Measurements from ENCODE around the gene ITGBL1. TPM values are rescaled to one million over a fixed set of nuclear protein-coding genes. Genes with fewer than 3 reads are reported as not detected.

The ITGBL1 gene
- total RNA-seq, 1 experiment from 2014 or later = 37.1 TPM

DNA sequence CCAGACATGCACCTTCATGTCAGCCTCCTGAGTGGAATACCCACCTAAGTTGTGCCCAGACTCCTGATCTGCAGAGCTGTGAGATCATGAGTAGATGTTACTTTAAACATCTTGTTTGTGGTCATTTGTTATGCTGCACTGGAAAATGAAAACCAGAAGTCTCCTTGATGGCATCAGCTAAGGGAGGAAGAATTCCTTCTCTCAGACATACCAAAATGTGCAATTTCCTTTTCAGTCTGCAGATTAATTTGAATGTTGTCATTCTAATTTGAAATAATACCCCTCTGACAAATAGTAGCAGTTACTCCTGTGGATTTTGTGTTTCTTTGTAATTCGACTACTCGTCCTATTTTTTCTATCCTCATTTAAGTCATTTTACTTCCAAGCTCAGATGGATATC is 59.3 kb downstream of the ITGBL1 start:
- Histone ChIP-seq H3F3A (ENCODE audit: low read length, unreplicated experiment) (no peaks in the 10 kb centered on the region), H3K4me1 (ENCODE audit: insufficient read depth, low read length) (peaks cover 59% of the 10 kb centered on the region), H3K4me2 (ENCODE audit: low read length) (peak overlapping the region; percentile 45), H3K9ac (ENCODE audit: low read length) (no peak overlapping the region), H3K27ac (ENCODE audit: low read length) (peak overlapping the region; percentile 35), H3K4me3 (ENCODE audit: low read length) (no peak overlapping the region), H3K27me3 (ENCODE audit: low read length) (no peaks in the 10 kb centered on the region), H3K36me3 (ENCODE audit: low read depth, low read length) (peaks cover 3% of the 10 kb centered on the region; the same call in 1 of the 2 replicates), H3K9me3 (ENCODE audit: low read length) (no peaks in the 10 kb centered on the region), H3K9me2 (replicated peaks; ENCODE audit: low read length) (no peaks in the 10 kb centered on the region), H4K20me1 (ENCODE audit: low read length) (no peaks in the 10 kb centered on the region), H2AFZ (ENCODE audit: low read length) (no peak overlapping the region), H3K79me2 (ENCODE audit: low read length) (peaks cover 76% of the 10 kb centered on the region)
- intact Hi-C loops (cut with micrococcal nuclease) = loop anchor here (5.0 kb wide), 4 partner anchors 59 to 131 kb away; partner anchors contain the start of genes ITGBL1 and NALCN
- CTCF ChIA-PET = no interaction called here
- BruUV-seq (replicated peaks) = no TSS peak
- ATAC-seq = no peak
- TF ChIP-seq, protein P1, sequence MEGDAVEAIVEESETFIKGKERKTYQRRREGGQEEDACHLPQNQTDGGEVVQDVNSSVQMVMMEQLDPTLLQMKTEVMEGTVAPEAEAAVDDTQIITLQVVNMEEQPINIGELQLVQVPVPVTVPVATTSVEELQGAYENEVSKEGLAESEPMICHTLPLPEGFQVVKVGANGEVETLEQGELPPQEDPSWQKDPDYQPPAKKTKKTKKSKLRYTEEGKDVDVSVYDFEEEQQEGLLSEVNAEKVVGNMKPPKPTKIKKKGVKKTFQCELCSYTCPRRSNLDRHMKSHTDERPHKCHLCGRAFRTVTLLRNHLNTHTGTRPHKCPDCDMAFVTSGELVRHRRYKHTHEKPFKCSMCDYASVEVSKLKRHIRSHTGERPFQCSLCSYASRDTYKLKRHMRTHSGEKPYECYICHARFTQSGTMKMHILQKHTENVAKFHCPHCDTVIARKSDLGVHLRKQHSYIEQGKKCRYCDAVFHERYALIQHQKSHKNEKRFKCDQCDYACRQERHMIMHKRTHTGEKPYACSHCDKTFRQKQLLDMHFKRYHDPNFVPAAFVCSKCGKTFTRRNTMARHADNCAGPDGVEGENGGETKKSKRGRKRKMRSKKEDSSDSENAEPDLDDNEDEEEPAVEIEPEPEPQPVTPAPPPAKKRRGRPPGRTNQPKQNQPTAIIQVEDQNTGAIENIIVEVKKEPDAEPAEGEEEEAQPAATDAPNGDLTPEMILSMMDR (conservative IDR thresholded peaks at IDR 0.05; ENCODE audit: low read depth, low read length) = no peak
- no peak for TF ChIP-seq EZH2 (IDR thresholded peaks at IDR 0.05; ENCODE audit: low read length, unreplicated experiment)
- no peak for TF ChIP-seq EZH2phosphoT487 (IDR thresholded peaks at IDR 0.05; ENCODE audit: borderline replicate concordance, low read length)
- no peak for DNase-seq
- POLR2A ChIA-PET (ENCODE audit: unreplicated experiment) = interaction anchor here (0.9 kb wide), 1 partner anchor 55 kb away, joined by 6 read pairs; no protein-coding TSS in a partner anchor

DNA sequence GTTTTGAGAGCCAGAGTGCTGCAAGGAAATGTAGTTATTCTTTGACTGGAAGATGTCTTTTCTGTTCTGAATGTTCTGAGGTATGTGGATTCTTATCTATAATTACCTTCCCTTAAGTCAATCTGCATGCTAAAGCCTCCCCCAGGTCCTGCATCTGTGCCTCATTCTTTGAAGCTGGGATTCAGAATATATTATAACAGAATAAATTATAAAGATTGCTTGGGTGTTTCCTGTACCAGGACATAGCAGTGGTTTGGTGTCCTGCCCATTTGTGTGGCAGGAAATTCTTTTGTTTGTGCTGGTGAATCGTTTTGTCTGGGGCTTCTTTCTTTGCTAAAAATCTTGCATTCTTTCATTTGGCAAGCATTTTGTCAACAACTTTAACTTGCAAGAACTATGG is 60.2 kb downstream of the ITGBL1 start:
- Histone ChIP-seq H3K4me3 (ENCODE audit: low read length) (no peak overlapping the region), H3K9ac (ENCODE audit: low read length) (no peak overlapping the region), H3K27me3 (ENCODE audit: low read length) (no peaks in the 10 kb centered on the region), H3F3A (ENCODE audit: low read length, unreplicated experiment) (no peaks in the 10 kb centered on the region), H3K9me3 (ENCODE audit: low read length) (no peaks in the 10 kb centered on the region), H4K20me1 (ENCODE audit: low read length) (no peaks in the 10 kb centered on the region), H3K9me2 (replicated peaks; ENCODE audit: low read length) (no peaks in the 10 kb centered on the region), H2AFZ (ENCODE audit: low read length) (no peak overlapping the region), H3K79me2 (ENCODE audit: low read length) (peaks cover 80% of the 10 kb centered on the region), H3K4me2 (ENCODE audit: low read length) (peak overlapping the region; percentile 45), H3K4me1 (ENCODE audit: insufficient read depth, low read length) (peaks cover 59% of the 10 kb centered on the region), H3K27ac (ENCODE audit: low read length) (peak overlapping the region; percentile 35), H3K36me3 (ENCODE audit: low read depth, low read length) (peaks cover 3% of the 10 kb centered on the region; the same call in 1 of the 2 replicates)
- DNase-seq (peak; percentile 71), ATAC-seq (peak; percentile 81)
- ChIA-PET CTCF (no interaction called here), POLR2A (ENCODE audit: unreplicated experiment) (interaction anchor here (0.6 to 0.9 kb wide), 2 partner anchors 56 to 146 kb away, joined by 3 to 6 read pairs; no protein-coding TSS in a partner anchor)
- intact Hi-C loops (cut with micrococcal nuclease) = loop anchor here (5.0 kb wide), 4 partner anchors 60 to 130 kb away; partner anchors contain the start of genes ITGBL1 and NALCN
- TF ChIP-seq, protein P1 (conservative IDR thresholded peaks at IDR 0.05; ENCODE audit: low read depth, low read length) = no peak
- no peak for TF ChIP-seq EZH2phosphoT487 (IDR thresholded peaks at IDR 0.05; ENCODE audit: borderline replicate concordance, low read length)
- no peak for TF ChIP-seq EZH2 (IDR thresholded peaks at IDR 0.05; ENCODE audit: low read length, unreplicated experiment)
- no TSS peak for BruUV-seq (replicated peaks)

GRCh38 chr13:101514100-101514499 is 61.6 kb downstream of the ITGBL1 start:
- Histone ChIP-seq H3K9me3 (ENCODE audit: low read length) (no peaks in the 10 kb centered on the region), H3K9ac (ENCODE audit: low read length) (no peak overlapping the region), H3K4me3 (ENCODE audit: low read length) (no peak overlapping the region), H4K20me1 (ENCODE audit: low read length) (no peaks in the 10 kb centered on the region), H3K4me1 (ENCODE audit: insufficient read depth, low read length) (peaks cover 56% of the 10 kb centered on the region), H3K27me3 (ENCODE audit: low read length) (no peaks in the 10 kb centered on the region), H3K27ac (ENCODE audit: low read length) (no peak overlapping the region), H3K79me2 (ENCODE audit: low read length) (peaks cover 86% of the 10 kb centered on the region), H3K36me3 (ENCODE audit: low read depth, low read length) (no peaks in the 10 kb centered on the region; the same call in 1 of the 2 replicates), H3F3A (ENCODE audit: low read length, unreplicated experiment) (no peaks in the 10 kb centered on the region), H3K9me2 (replicated peaks; ENCODE audit: low read length) (no peaks in the 10 kb centered on the region), H3K4me2 (ENCODE audit: low read length) (no peak overlapping the region), H2AFZ (ENCODE audit: low read length) (no peak overlapping the region)
- ChIA-PET CTCF (interaction anchor here (0.7 kb wide), 1 partner anchor 368 kb away, joined by 3 read pairs; no protein-coding TSS in a partner anchor), POLR2A (ENCODE audit: unreplicated experiment) (no interaction called here)
- no TSS peak for BruUV-seq (replicated peaks)
- intact Hi-C loops (cut with micrococcal nuclease) = loop anchor here (1.0 to 5.0 kb wide), 7 partner anchors 58 to 369 kb away; partner anchors contain the start of genes ITGBL1 and NALCN
- DNase-seq = no peak
- TF ChIP-seq EZH2 (IDR thresholded peaks at IDR 0.05; ENCODE audit: low read length, unreplicated experiment) = no peak
- TF ChIP-seq, protein P1 (conservative IDR thresholded peaks at IDR 0.05; ENCODE audit: low read depth, low read length) = no peak
- no peak for TF ChIP-seq EZH2phosphoT487 (IDR thresholded peaks at IDR 0.05; ENCODE audit: borderline replicate concordance, low read length)
- no peak for ATAC-seq
